ENCODE measurements around the gene MICAL3. TPM values are rescaled to one million over a fixed set of nuclear protein-coding genes. Genes with fewer than 3 reads are reported as not detected.
A peak's percentile ranks its signal among the peaks of the same experiment; 100 is the strongest.

Gene MICAL3
- total and polyA plus RNA-seq, 9 of the 15 experiments (the other 6 are each of a cell fraction or from before 2014, with no cell fraction given) = 0.53 to 32.1 (median 12.3) TPM

- BruUV-seq (replicated peaks) = TSS peak; percentile 30
- H3K9me3 ChIP-seq (replicated peaks; ENCODE audit: control insufficient read depth, insufficient read depth, low read depth, low read length) = no peaks in the 10 kb centered on the region
- ATAC-seq = no peak
- H2AFZ ChIP-seq (ENCODE audit: low read depth, low read length) = no peak overlapping the region
- H3K9me1 ChIP-seq (ENCODE audit: control insufficient read depth, insufficient read depth, low read length) = no peaks in the 10 kb centered on the region
- no peaks in the 10 kb centered on the region for H3K27me3 ChIP-seq (ENCODE audit: control insufficient read depth in 2 of 2, insufficient read depth in 2 of 2, low read length in 2 of 2)
- H3K4me2 ChIP-seq (ENCODE audit: insufficient read depth, low read length) = no peak overlapping the region
- WGBS (ENCODE audit: insufficient coverage, low coverage, missing lambda C conversion rate) = 91% methylated on average over 9 of the region's 9 CpGs
- POLR2A ChIA-PET = interaction anchor here (0.7 kb wide), 1 partner anchor 166 kb away, joined by 3 read pairs; no protein-coding TSS in a partner anchor
- no peak overlapping the region for H3K4me3 ChIP-seq
- TF ChIP-seq FOXJ3 (CRISPR knock-in tag; IDR thresholded peaks at IDR 0.05) (no peak), MNT (conservative IDR thresholded peaks at IDR 0.05) (no peak)
- no peaks in the 10 kb centered on the region for H4K20me1 ChIP-seq (replicated peaks; ENCODE audit: control insufficient read depth, insufficient read depth, low read length)
- CTCF ChIA-PET (ENCODE audit: low intra/inter-chr PET ratio) = no interaction called here
- FAIRE-seq = no peak
- intact Hi-C loops (cut with micrococcal nuclease) = no loop called here
- in situ Hi-C loops (cut with MboI) = no loop called here
- no peak for DNase-seq (ENCODE audit: extremely low read depth in 1 of 4, low spot score in 3 of 4)
- peaks cover 0 to 5% of the 10 kb centered on the region in 2 experiments; a peak in 2 of 5 replicates for H3K4me1 ChIP-seq (replicated peaks in 1 of 2; ENCODE audit: control insufficient read depth in 2 of 2, insufficient read depth in 2 of 2, low read length in 2 of 2)
- no peak overlapping the region for H3K9ac ChIP-seq (ENCODE audit: insufficient read depth in 1 of 2, low read depth in 2 of 2, low read length in 2 of 2)
- H3K36me3 ChIP-seq (ENCODE audit: control insufficient read depth, insufficient read depth, low read length) = peaks cover 20% of the 10 kb centered on the region; the same call in 1 of the 3 replicates
- H3K27ac ChIP-seq (ENCODE audit: extremely low read depth, low read depth, low read length) = no peak overlapping the region
- H3K79me2 ChIP-seq (ENCODE audit: control insufficient read depth, insufficient read depth, low read length) = no peaks in the 10 kb centered on the region
Observed at GRCh38 chr22:17862646-17863181, 161.6 kb downstream of the MICAL3 start.

- no peaks in the 10 kb centered on the region for H3K27me3 ChIP-seq (ENCODE audit: control insufficient read depth in 2 of 2, insufficient read depth in 2 of 2, low read length in 2 of 2)
- TF ChIP-seq ARID3A (IDR thresholded peaks at IDR 0.05; ENCODE audit: borderline replicate concordance, low read depth, low read length) = no peak
- no peak for TF ChIP-seq ZNF586 (CRISPR knock-in tag; conservative IDR thresholded peaks at IDR 0.05)
- TF ChIP-seq ZNF589 (CRISPR knock-in tag; IDR thresholded peaks at IDR 0.05; ENCODE audit: low read depth) = no peak
- TF ChIP-seq U2AF1 (optimal IDR thresholded peaks at IDR 0.05; ENCODE audit: low read depth, low read length) = no peak
- TF ChIP-seq CBFB (CRISPR knock-in tag; IDR thresholded peaks at IDR 0.05) = no peak
- no peak for TF ChIP-seq ATF1 (CRISPR knock-in tag; IDR thresholded peaks at IDR 0.05)
- no peak for TF ChIP-seq ATF1 (tag; IDR thresholded peaks at IDR 0.05)
- no peak for TF ChIP-seq SRSF9 (IDR thresholded peaks at IDR 0.05; ENCODE audit: borderline replicate concordance, low read depth, low read length)
- ATAC-seq (no peak), FAIRE-seq (no peak), DNase-seq (ENCODE audit: extremely low read depth in 1 of 4, low spot score in 3 of 4) (no peak)
- peaks cover 0 to 4% of the 10 kb centered on the region in 2 experiments; a peak in 1 of 5 replicates for H3K4me1 ChIP-seq (replicated peaks in 1 of 2; ENCODE audit: control insufficient read depth in 2 of 2, insufficient read depth in 2 of 2, low read length in 2 of 2)
- no peak overlapping the region for H3K9ac ChIP-seq (ENCODE audit: insufficient read depth in 1 of 2, low read depth in 2 of 2, low read length in 2 of 2)
- no peaks in the 10 kb centered on the region for H3K9me3 ChIP-seq (replicated peaks; ENCODE audit: control insufficient read depth, insufficient read depth, low read depth, low read length)
- no peak overlapping the region for H3K27ac ChIP-seq (ENCODE audit: extremely low read depth, low read depth, low read length)
- in situ Hi-C loops (cut with MboI) (no loop called here), intact Hi-C loops (cut with micrococcal nuclease) (no loop called here)
- H3K36me3 ChIP-seq (ENCODE audit: control insufficient read depth, insufficient read depth, low read length) = peaks cover 20% of the 10 kb centered on the region; the same call in 1 of the 3 replicates
- CTCF ChIA-PET (ENCODE audit: low intra/inter-chr PET ratio) = no interaction called here
- no peaks in the 10 kb centered on the region for H3K9me1 ChIP-seq (ENCODE audit: control insufficient read depth, insufficient read depth, low read length)
- 83% methylated on average over 5 of the region's 5 CpGs for WGBS (ENCODE audit: insufficient coverage, low coverage, missing lambda C conversion rate)
- no peaks in the 10 kb centered on the region for H4K20me1 ChIP-seq (replicated peaks; ENCODE audit: control insufficient read depth, insufficient read depth, low read length)
- BruUV-seq (replicated peaks) = no TSS peak
- POLR2A ChIA-PET = interaction anchor here (1.2 kb wide), 1 partner anchor 14 kb away, joined by 3 read pairs; no protein-coding TSS in a partner anchor
- no peak overlapping the region for H3K4me3 ChIP-seq
- H3K79me2 ChIP-seq (ENCODE audit: control insufficient read depth, insufficient read depth, low read length) = no peaks in the 10 kb centered on the region
- H2AFZ ChIP-seq (ENCODE audit: low read depth, low read length) = no peak overlapping the region
- no peak overlapping the region for H3K4me2 ChIP-seq (ENCODE audit: insufficient read depth, low read length)
Observed at GRCh38 chr22:17861909-17862308, 162.5 kb downstream of the MICAL3 start.

Measured in K562 (cell line).